NCI-H524 (cell line): ENCODE data around the gene PHIP.

Source experiments
- DNase-seq, 2 experiments: peaks; one replicate each; lab custom pipeline; 2025; lab: John Stamatoyannopoulos, UW

The PHIP gene

GRCh38 chr6:79070206-79070825 is 7.7 kb downstream of the PHIP start:
- no peak for DNase-seq

GRCh38 chr6:79066828-79067227 is 11.2 kb downstream of the PHIP start:
- no peak for DNase-seq

GRCh38 chr6:79066330-79066729 is 11.7 kb downstream of the PHIP start:
- DNase-seq, result no peak

GRCh38 chr6:79065232-79065631 is 12.8 kb downstream of the PHIP start:
- DNase-seq, result no peak

- DNase-seq, result no peak
Observed at GRCh38 chr6:79064635-79065034, 13.4 kb downstream of the PHIP start.

- DNase-seq, result no peak
Observed at GRCh38 chr6:79062708-79063107, 15.3 kb downstream of the PHIP start.

GRCh38 chr6:79057746-79058145 is 20.3 kb downstream of the PHIP start:
- no peak for DNase-seq

GRCh38 chr6:79056226-79056625 is 21.8 kb downstream of the PHIP start:
- DNase-seq, result no peak

GRCh38 chr6:79048611-79049010 is 29.4 kb downstream of the PHIP start:
- DNase-seq, result peak in 1 of 2 experiments; percentile 28

- DNase-seq, result no peak
Observed at GRCh38 chr6:79047072-79047471, 31.0 kb downstream of the PHIP start.

- DNase-seq, result no peak
Observed at GRCh38 chr6:79045966-79046365, 32.1 kb downstream of the PHIP start.

GRCh38 chr6:79042799-79043126 is 35.3 kb downstream of the PHIP start:
- DNase-seq, result no peak

GRCh38 chr6:79042088-79042798 is 35.8 kb downstream of the PHIP start:
- DNase-seq, result no peak

GRCh38 chr6:79040083-79040482 is 38.0 kb downstream of the PHIP start:
- no peak for DNase-seq

GRCh38 chr6:79038061-79038460 is 40.0 kb downstream of the PHIP start:
- no peak for DNase-seq

- no peak for DNase-seq
Observed at GRCh38 chr6:79034865-79035264, 43.2 kb downstream of the PHIP start.

GRCh38 chr6:79033279-79033678 is 44.8 kb downstream of the PHIP start:
- DNase-seq, result no peak

- no peak for DNase-seq
Observed at GRCh38 chr6:79031821-79032590, 46.0 kb downstream of the PHIP start.

GRCh38 chr6:79030511-79030910 is 47.5 kb downstream of the PHIP start:
- DNase-seq, result no peak

GRCh38 chr6:79030023-79030422 is 48.0 kb downstream of the PHIP start:
- DNase-seq, result no peak

- no peak for DNase-seq
Observed at GRCh38 chr6:79028641-79029314, 49.3 kb downstream of the PHIP start.

- DNase-seq, result no peak
Observed at GRCh38 chr6:79011940-79012339, 66.1 kb downstream of the PHIP start.

- DNase-seq, result no peak
Observed at GRCh38 chr6:79010422-79010821, 67.6 kb downstream of the PHIP start.
